ENCODE measurements around the gene USP13.

Gene USP13

GRCh38 chr3:179604321-179605078 lies 48.3 kb upstream of the USP13 start, which contains the start of the genes MRPL47 and NDUFB5:
MRPL47 (minus strand) TSS chr3:179604638; CDS start chr3:179604624, 14 bp downstream.
NDUFB5 (plus strand) TSS chr3:179604794; CDS start chr3:179604816, 22 bp downstream.
- peaks cover 15% of the 10 kb centered on the region for H3K79me1 ChIP-seq (replicated peaks; ENCODE audit: low read length, poor library complexity, severe bottlenecking)
- H2AK5ac ChIP-seq (ENCODE audit: low read length, severe bottlenecking) = no peak within 1 kb of the TSS
- peak within 1 kb of the TSS; percentile 76 for H3K27ac ChIP-seq (ENCODE audit: low read length, poor library complexity, severe bottlenecking)
- peak within 1 kb of the TSS; percentile 89 for H3K4me2 ChIP-seq (ENCODE audit: low read length, poor library complexity, severe bottlenecking)
- H2BK12ac ChIP-seq (ENCODE audit: low read length in 2 of 2) = peak within 1 kb of the TSS in 1 of 2 experiments; percentile 28
- peak within 1 kb of the TSS; percentile 66 for H4K91ac ChIP-seq (ENCODE audit: low read length)
- peak within 1 kb of the TSS; percentile 36 for H2BK5ac ChIP-seq (ENCODE audit: low read depth, low read length, poor library complexity, severe bottlenecking)
- peak within 1 kb of the TSS; percentile 99 for H3K9ac ChIP-seq (ENCODE audit: low read length)
- peaks cover 10% of the 10 kb centered on the region for H3K4me1 ChIP-seq (ENCODE audit: control insufficient read depth, insufficient read depth, low read depth, low read length)
- peak within 1 kb of the TSS in 1 of 2 experiments; percentile 34 for H3K23ac ChIP-seq (ENCODE audit: low read length in 2 of 2)
- H2BK15ac ChIP-seq (ENCODE audit: low read depth, poor library complexity, severe bottlenecking) = peak within 1 kb of the TSS; percentile 31
- peaks cover 16 to 48% of the 10 kb centered on the region in 2 experiments for H3K36me3 ChIP-seq (ENCODE audit: control insufficient read depth in 1 of 2, insufficient read depth in 2 of 2, low read depth in 1 of 2, low read length in 2 of 2)
- H3K27me3 ChIP-seq (ENCODE audit: control insufficient read depth in 1 of 2, insufficient read depth in 1 of 2, low read length in 2 of 2) = no peaks in the 10 kb centered on the region
- H3K14ac ChIP-seq (ENCODE audit: low read length in 2 of 2) = peak within 1 kb of the TSS in 1 of 2 experiments; percentile 95
- no peaks in the 10 kb centered on the region for H3K9me3 ChIP-seq (ENCODE audit: control insufficient read depth, low read length)
- H3K4ac ChIP-seq (ENCODE audit: low read depth in 1 of 2, low read length in 2 of 2) = peak within 1 kb of the TSS; percentile 2 to 90
- peak within 1 kb of the TSS; percentile 83 for H4K8ac ChIP-seq (ENCODE audit: low read length)
- H3K18ac ChIP-seq (ENCODE audit: low read depth in 1 of 2, low read length in 2 of 2) = peak within 1 kb of the TSS; percentile 65 to 93
- under 1% methylated on average over 42 of the region's 45 CpGs for WGBS
- peak within 1 kb of the TSS; percentile 67 for H2AFZ ChIP-seq (ENCODE audit: low read depth, low read length)
- peak; percentile 98 for DNase-seq
- H3K4me3 ChIP-seq (ENCODE audit: insufficient read depth in 1 of 2, low read depth in 1 of 2, low read length in 2 of 2) = peak within 1 kb of the TSS; percentile 92 to 95
- peak within 1 kb of the TSS; percentile 12 for H2BK120ac ChIP-seq (ENCODE audit: low read depth, low read length)

GRCh38 chr3:179606534-179607085 lies 46.2 kb upstream of the USP13 start:
- H3K23ac ChIP-seq (ENCODE audit: low read length in 2 of 2) = no peak overlapping the region
- H2AK5ac ChIP-seq (ENCODE audit: low read length, severe bottlenecking) = no peak overlapping the region
- H2BK15ac ChIP-seq (ENCODE audit: low read depth, poor library complexity, severe bottlenecking) = no peak overlapping the region
- no peak for DNase-seq
- H3K27ac ChIP-seq (ENCODE audit: low read length, poor library complexity, severe bottlenecking) = no peak overlapping the region
- no peak overlapping the region for H2BK120ac ChIP-seq (ENCODE audit: low read depth, low read length)
- H3K4me2 ChIP-seq (ENCODE audit: low read length, poor library complexity, severe bottlenecking) = no peak overlapping the region
- H3K18ac ChIP-seq (ENCODE audit: low read depth in 1 of 2, low read length in 2 of 2) = no peak overlapping the region
- H2BK5ac ChIP-seq (ENCODE audit: low read depth, low read length, poor library complexity, severe bottlenecking) = no peak overlapping the region
- H3K36me3 ChIP-seq (ENCODE audit: control insufficient read depth in 1 of 2, insufficient read depth in 2 of 2, low read depth in 1 of 2, low read length in 2 of 2) = peaks cover 3 to 34% of the 10 kb centered on the region in 2 experiments
- no peak overlapping the region for H4K8ac ChIP-seq (ENCODE audit: low read length)
- H3K14ac ChIP-seq (ENCODE audit: low read length in 2 of 2) = no peak overlapping the region
- H3K4me3 ChIP-seq (ENCODE audit: insufficient read depth in 1 of 2, low read depth in 1 of 2, low read length in 2 of 2) = no peak overlapping the region
- no peak overlapping the region for H2BK12ac ChIP-seq (ENCODE audit: low read length in 2 of 2)
- no peaks in the 10 kb centered on the region for H3K27me3 ChIP-seq (ENCODE audit: control insufficient read depth in 1 of 2, insufficient read depth in 1 of 2, low read length in 2 of 2)
- no peak overlapping the region for H3K9ac ChIP-seq (ENCODE audit: low read length)
- peaks cover 10% of the 10 kb centered on the region for H3K4me1 ChIP-seq (ENCODE audit: control insufficient read depth, insufficient read depth, low read depth, low read length)
- 96% methylated on average over 1 of the region's 4 CpGs for WGBS
- H3K9me3 ChIP-seq (ENCODE audit: control insufficient read depth, low read length) = no peaks in the 10 kb centered on the region
- H3K4ac ChIP-seq (ENCODE audit: low read depth in 1 of 2, low read length in 2 of 2) = no peak overlapping the region
- H4K91ac ChIP-seq (ENCODE audit: low read length) = no peak overlapping the region
- H3K79me1 ChIP-seq (replicated peaks; ENCODE audit: low read length, poor library complexity, severe bottlenecking) = peaks cover 12% of the 10 kb centered on the region
- H2AFZ ChIP-seq (ENCODE audit: low read depth, low read length) = no peak overlapping the region

DNA sequence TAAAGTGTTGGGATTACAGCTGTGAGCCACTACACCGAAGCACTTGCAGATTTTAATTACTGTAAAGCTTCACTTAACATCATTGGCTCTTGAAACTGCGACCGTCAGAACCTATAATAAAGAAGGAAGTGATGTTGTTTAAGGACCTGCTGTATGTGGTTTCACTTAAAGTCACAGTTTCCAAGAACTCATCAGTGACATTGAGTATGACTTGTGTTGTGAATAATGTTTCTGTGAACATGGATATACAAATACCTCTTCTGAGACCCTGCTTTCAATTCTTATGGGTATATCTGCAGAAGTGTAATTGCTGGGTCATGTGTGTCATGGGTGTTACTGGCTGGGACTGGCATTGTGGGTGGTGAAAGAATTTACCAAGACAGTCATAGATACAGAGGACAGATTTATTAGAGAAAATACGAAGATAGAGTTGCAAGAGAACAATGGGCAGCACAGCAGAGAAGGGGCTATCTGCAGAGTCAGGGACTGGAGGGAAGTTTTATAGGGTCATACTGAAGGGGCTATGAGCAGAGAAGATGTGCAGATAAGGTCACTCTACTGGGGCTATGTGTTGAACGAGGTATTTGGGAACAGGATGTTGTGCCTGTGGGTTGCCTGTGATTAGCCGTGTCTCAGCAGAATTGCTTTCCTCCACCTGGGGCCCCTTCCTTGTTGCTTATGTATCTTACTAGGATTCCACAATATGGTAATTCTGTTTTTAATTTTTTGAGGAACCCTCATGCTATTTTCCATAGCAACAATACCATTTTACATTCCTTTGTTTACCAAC lies 43.7 kb upstream of the USP13 start:
- H3K23ac ChIP-seq (ENCODE audit: low read length in 2 of 2) = no peak overlapping the region
- H3K14ac ChIP-seq (ENCODE audit: low read length in 2 of 2) = no peak overlapping the region
- no peak overlapping the region for H4K91ac ChIP-seq (ENCODE audit: low read length)
- H2BK120ac ChIP-seq (ENCODE audit: low read depth, low read length) = no peak overlapping the region
- H3K4me3 ChIP-seq (ENCODE audit: insufficient read depth in 1 of 2, low read depth in 1 of 2, low read length in 2 of 2) = no peak overlapping the region
- no peak for DNase-seq
- H3K79me1 ChIP-seq (replicated peaks; ENCODE audit: low read length, poor library complexity, severe bottlenecking) = peaks cover 11% of the 10 kb centered on the region
- no peak overlapping the region for H3K9ac ChIP-seq (ENCODE audit: low read length)
- H3K27me3 ChIP-seq (ENCODE audit: control insufficient read depth in 1 of 2, insufficient read depth in 1 of 2, low read length in 2 of 2) = no peaks in the 10 kb centered on the region
- H2BK12ac ChIP-seq (ENCODE audit: low read length in 2 of 2) = no peak overlapping the region
- H2AFZ ChIP-seq (ENCODE audit: low read depth, low read length) = no peak overlapping the region
- H2AK5ac ChIP-seq (ENCODE audit: low read length, severe bottlenecking) = no peak overlapping the region
- H4K8ac ChIP-seq (ENCODE audit: low read length) = no peak overlapping the region
- peaks cover 0 to 29% of the 10 kb centered on the region in 2 experiments for H3K36me3 ChIP-seq (ENCODE audit: control insufficient read depth in 1 of 2, insufficient read depth in 2 of 2, low read depth in 1 of 2, low read length in 2 of 2)
- H3K18ac ChIP-seq (ENCODE audit: low read depth in 1 of 2, low read length in 2 of 2) = no peak overlapping the region
- 89% methylated on average over 3 of the region's 6 CpGs for WGBS
- no peaks in the 10 kb centered on the region for H3K9me3 ChIP-seq (ENCODE audit: control insufficient read depth, low read length)
- H3K27ac ChIP-seq (ENCODE audit: low read length, poor library complexity, severe bottlenecking) = no peak overlapping the region
- H3K4ac ChIP-seq (ENCODE audit: low read depth in 1 of 2, low read length in 2 of 2) = no peak overlapping the region
- H2BK15ac ChIP-seq (ENCODE audit: low read depth, poor library complexity, severe bottlenecking) = no peak overlapping the region
- H3K4me2 ChIP-seq (ENCODE audit: low read length, poor library complexity, severe bottlenecking) = no peak overlapping the region
- H3K4me1 ChIP-seq (ENCODE audit: control insufficient read depth, insufficient read depth, low read depth, low read length) = peaks cover 7% of the 10 kb centered on the region
- H2BK5ac ChIP-seq (ENCODE audit: low read depth, low read length, poor library complexity, severe bottlenecking) = no peak overlapping the region

DNA sequence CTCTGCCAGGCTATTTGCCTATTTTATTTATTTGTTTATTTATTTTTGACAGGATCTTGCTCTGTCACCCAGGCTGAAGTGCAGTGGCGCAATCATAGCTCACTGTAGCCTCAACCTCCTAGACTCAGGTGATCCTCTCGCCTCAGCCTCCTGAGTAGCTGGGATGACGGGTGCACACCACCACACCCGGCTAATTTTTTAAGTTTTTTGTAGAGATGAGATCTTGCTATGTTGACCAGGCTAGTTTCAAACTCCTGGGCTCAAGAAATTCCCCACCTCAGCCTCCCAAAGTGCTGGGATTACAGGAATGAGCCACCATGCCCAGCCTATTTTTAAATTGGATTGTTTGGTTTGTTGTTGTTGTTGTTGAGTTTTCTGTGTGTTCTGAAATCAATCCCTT lies 42.8 kb upstream of the USP13 start:
- H3K36me3 ChIP-seq (ENCODE audit: control insufficient read depth in 1 of 2, insufficient read depth in 2 of 2, low read depth in 1 of 2, low read length in 2 of 2) = peaks cover 0 to 29% of the 10 kb centered on the region in 2 experiments
- H3K9me3 ChIP-seq (ENCODE audit: control insufficient read depth, low read length) = no peaks in the 10 kb centered on the region
- H4K91ac ChIP-seq (ENCODE audit: low read length) = no peak overlapping the region
- no peak for DNase-seq
- H3K27ac ChIP-seq (ENCODE audit: low read length, poor library complexity, severe bottlenecking) = no peak overlapping the region
- no peak overlapping the region for H3K23ac ChIP-seq (ENCODE audit: low read length in 2 of 2)
- H3K79me1 ChIP-seq (replicated peaks; ENCODE audit: low read length, poor library complexity, severe bottlenecking) = peaks cover 11% of the 10 kb centered on the region
- no peak overlapping the region for H4K8ac ChIP-seq (ENCODE audit: low read length)
- H3K18ac ChIP-seq (ENCODE audit: low read depth in 1 of 2, low read length in 2 of 2) = no peak overlapping the region
- H3K4ac ChIP-seq (ENCODE audit: low read depth in 1 of 2, low read length in 2 of 2) = no peak overlapping the region
- H3K9ac ChIP-seq (ENCODE audit: low read length) = no peak overlapping the region
- H3K4me1 ChIP-seq (ENCODE audit: control insufficient read depth, insufficient read depth, low read depth, low read length) = peaks cover 7% of the 10 kb centered on the region
- H2BK5ac ChIP-seq (ENCODE audit: low read depth, low read length, poor library complexity, severe bottlenecking) = no peak overlapping the region
- H2BK120ac ChIP-seq (ENCODE audit: low read depth, low read length) = no peak overlapping the region
- no peak overlapping the region for H2AFZ ChIP-seq (ENCODE audit: low read depth, low read length)
- no peak overlapping the region for H2BK15ac ChIP-seq (ENCODE audit: low read depth, poor library complexity, severe bottlenecking)
- WGBS = 93% methylated on average over 3 of the region's 4 CpGs
- no peak overlapping the region for H3K14ac ChIP-seq (ENCODE audit: low read length in 2 of 2)
- H3K4me2 ChIP-seq (ENCODE audit: low read length, poor library complexity, severe bottlenecking) = no peak overlapping the region
- H2BK12ac ChIP-seq (ENCODE audit: low read length in 2 of 2) = no peak overlapping the region
- no peak overlapping the region for H3K4me3 ChIP-seq (ENCODE audit: insufficient read depth in 1 of 2, low read depth in 1 of 2, low read length in 2 of 2)
- no peak overlapping the region for H2AK5ac ChIP-seq (ENCODE audit: low read length, severe bottlenecking)
- no peaks in the 10 kb centered on the region for H3K27me3 ChIP-seq (ENCODE audit: control insufficient read depth in 1 of 2, insufficient read depth in 1 of 2, low read length in 2 of 2)

All from mesenchymal stem cell (in vitro differentiated cells and primary cell).